Measurements from ENCODE around the gene ZNF548.
A peak's percentile ranks its signal among the peaks of the same experiment; 100 is the strongest.
"Not testable (repeated sequence)": the region's sequence is repeated elsewhere in the genome, so short reads cannot be mapped to it uniquely, and the experiment has no call there.

Gene ZNF548

DNA sequence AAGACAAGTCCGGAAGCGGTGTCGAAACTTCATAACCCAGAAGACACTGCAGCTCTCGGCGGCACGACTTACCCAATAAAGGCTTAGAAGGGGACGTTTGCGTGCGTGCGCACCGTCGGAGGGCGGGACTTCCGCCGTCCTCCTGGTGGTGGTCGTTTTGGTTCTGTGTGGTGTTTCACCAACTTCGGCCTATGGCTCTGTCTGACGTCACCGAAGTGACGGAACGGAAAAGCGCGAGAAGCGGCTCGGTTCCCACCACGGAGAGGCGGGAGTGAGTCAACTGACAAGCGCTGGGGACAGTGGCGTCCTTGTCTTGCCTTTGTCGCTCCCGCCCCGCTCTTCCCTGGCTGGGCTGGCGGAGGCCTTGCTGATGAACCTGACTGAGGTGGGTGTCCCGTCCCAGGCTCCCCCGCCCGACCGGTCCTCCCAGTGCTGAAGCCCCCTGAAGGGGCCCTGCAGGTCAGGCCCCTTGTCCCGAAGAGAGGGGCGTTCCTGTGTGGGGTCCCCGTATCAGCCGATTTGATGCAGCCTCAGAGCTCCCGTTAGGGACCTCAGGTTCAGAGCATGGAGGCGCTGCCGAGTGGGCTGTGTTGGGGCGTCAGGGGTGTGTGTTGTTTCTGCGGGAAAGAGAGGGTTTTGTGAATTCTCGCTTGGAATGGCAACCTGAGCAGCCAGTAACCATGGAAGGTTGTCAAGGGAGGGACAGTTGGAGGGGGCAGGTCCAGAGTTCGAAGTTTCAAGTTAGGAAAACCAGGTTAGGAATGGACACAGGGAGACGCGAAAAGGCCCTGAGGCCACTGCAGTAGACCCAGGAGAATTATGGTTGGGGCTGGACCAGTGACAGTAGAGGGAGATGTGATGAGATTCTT, at the start of gene ZNF548:
Gene ZNF548 (plus strand): TSS at position 125 of the 869 bp plus-strand sequence. CDS start 246 bp downstream, at position 371.
- peak; percentile 96 for DNase-seq (ENCODE audit: low read depth)

DNA sequence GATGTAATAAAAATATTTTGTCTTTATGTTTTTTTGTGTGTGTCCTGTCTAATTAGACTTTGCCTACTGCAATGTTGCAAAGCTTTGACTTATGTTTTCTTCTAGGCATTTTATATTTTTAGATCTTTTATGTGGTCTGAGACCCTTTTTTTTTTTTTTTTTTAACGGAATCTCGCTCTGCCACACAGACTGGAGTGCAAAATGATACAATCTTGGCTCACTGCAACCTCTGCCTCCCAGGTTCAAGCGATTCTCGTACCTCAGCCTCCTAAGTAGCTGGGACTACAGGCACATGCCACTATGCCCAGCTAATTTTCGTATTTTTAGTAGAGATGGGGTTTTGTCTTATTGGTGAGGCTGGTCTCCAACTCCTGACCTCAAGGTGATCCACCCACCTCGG, 47.1 kb upstream of the ZNF548 start:
- DNase-seq (ENCODE audit: low read depth) = no peak

DNA sequence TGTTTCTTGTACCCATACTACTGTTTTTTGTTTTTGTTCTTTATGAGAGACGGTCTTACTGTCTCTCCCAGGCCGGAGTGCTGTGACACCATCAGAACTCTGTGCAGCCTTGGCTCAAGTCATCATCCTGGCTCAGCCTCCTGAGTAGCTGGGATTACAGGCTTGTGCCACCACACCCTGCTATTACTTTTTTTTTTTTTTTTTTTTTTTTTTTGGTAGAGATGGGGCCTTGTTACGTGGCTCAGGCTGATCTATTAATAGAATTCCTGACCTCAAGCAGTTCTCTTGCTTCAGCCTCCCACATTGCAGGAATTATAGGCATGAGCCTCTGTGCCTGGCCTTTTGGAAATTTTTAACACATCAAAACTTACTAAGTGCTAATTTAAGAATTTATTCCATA, 41.5 kb upstream of the ZNF548 start:
- no peak for DNase-seq (ENCODE audit: low read depth)

DNA sequence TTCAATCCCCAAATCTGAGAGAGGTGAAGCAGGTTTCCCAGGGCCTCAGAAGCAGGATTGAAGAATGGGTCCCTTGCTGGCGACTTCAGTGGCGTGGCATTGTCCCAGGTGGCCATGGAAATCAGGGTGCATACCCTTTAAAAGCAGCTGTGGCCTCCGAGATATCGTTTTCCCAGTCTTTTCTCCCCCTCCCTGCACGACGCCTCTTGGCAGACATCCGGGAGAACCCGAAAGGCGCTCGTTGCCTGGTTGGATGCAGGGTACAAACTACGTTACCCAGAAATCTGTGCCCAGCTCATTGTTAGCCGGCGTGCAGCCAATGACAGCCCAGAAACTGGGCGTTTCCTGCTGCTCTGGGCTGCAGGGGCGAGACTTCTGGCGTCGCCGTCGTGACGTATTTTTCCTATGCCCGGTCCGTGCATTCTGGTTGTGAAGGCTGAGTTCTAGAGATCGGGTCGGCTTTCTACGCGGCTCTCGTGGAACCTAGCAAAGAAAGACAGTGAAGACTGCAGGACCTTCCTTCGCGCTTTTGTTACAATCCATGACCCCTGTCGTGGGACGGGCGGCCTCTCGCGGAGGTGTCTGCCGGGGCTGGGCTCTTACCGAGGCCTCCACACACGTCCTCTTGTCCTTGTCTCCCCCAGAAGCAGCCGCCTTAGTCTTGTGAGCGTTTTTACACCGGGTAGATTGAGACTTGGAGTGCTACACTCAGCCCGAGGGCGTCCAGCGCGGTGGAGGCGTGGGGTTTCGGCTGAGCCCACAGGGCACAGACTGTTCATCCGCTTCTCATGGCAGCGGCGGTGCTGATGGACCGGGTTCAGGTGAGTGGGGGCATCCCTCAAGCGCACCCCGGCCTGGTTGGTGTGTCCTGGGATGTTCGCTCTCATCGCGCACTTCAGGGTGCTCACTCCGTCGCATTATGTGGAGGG, 38.5 kb upstream of the ZNF548 start, which contains the start of gene ZNF304:
Gene ZNF304 (plus strand): TSS at position 395 of the 929 bp plus-strand sequence. CDS start 394 bp downstream, at position 789.
- peak; percentile 65 for DNase-seq (ENCODE audit: low read depth)

DNA sequence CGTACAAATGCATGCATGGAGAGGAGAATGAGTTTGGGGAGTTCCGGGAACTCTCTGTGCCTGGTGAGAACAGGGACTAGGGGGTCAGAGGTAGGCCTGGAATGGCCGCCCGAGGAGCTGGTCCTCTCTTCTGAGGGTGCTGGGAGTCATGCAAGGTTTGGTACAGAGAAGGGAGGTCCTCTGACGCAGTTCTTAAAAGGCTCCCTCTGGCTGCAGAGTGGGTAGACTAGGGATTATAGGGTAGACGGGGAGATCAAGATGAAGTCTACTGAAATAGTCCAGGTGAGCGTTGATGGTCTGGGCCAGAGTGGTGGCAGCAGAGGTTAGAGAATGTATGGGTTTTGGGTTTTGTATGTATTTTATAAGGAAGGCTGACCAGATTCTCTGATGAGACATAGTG, 37.8 kb upstream of the ZNF548 start:
- DNase-seq (ENCODE audit: low read depth) = no peak

DNA sequence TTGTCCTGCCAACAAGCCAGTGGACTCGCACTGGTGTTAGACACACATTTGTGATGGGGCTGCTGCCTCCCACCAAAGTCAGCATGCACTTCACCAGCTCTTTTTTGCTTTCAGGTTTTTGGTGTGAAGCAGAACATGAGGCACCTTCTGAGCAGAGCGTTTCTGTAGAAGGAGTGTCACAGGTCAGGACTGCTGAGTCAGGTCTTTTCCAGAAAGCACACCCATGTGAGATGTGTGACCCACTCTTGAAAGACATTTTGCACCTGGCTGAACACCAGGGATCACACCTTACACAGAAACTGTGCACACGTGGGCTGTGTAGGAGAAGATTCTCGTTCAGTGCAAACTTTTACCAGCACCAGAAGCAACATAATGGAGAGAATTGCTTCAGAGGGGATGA, 33.7 kb upstream of the ZNF548 start:
- no peak for DNase-seq (ENCODE audit: low read depth)

DNA sequence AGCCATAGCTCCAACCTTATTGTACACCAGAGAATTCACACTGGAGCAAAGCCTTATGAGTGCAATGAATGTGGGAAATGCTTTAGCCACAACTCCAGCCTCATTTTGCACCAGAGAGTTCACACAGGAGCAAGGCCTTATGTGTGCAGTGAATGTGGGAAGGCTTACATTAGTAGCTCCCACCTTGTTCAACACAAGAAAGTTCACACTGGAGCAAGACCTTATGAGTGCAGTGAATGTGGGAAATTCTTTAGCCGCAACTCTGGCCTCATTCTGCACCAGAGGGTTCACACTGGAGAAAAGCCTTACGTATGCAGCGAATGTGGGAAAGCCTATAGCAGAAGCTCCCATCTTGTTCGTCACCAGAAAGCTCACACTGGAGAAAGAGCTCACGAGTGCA, 32.2 kb upstream of the ZNF548 start:
- no peak for DNase-seq (ENCODE audit: low read depth)

DNA sequence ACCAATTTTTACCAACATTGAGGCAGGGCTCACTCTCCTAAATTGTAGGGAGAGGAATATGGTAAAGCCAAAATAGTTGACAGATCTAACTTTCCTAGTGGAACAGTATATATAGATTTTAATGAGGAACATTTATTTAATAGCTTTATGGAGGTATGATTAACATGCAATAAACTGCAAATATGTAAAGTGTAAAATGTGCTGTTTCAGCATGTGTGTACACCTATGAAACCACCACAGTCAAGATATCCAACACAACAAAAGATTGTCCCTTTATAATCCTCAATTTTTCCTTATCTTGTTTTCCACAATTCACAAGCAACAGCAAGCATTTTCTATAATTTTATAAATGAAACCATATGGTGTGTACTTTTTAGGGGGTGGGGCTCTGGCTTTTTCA, 30.4 kb upstream of the ZNF548 start:
- no peak for DNase-seq (ENCODE audit: low read depth)

DNA sequence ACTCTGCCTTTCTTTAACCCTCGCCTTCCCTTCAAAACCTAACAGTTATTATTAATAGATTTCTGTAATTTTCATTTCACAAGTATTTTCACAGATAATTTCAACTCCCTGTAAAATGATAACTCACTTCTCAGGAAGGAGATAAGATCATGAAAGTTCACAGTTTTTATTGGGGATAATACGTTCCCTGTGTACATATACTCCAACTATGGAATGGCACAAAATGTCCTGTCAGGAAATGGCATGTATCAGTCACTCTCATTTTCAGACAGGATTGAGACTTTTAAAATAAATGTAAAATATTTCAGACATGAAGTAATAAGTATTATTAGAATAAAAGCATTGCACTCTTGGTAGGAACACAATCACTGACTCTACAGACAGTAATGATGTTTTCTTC, 27.2 kb upstream of the ZNF548 start:
- DNase-seq (ENCODE audit: low read depth) = no peak

DNA sequence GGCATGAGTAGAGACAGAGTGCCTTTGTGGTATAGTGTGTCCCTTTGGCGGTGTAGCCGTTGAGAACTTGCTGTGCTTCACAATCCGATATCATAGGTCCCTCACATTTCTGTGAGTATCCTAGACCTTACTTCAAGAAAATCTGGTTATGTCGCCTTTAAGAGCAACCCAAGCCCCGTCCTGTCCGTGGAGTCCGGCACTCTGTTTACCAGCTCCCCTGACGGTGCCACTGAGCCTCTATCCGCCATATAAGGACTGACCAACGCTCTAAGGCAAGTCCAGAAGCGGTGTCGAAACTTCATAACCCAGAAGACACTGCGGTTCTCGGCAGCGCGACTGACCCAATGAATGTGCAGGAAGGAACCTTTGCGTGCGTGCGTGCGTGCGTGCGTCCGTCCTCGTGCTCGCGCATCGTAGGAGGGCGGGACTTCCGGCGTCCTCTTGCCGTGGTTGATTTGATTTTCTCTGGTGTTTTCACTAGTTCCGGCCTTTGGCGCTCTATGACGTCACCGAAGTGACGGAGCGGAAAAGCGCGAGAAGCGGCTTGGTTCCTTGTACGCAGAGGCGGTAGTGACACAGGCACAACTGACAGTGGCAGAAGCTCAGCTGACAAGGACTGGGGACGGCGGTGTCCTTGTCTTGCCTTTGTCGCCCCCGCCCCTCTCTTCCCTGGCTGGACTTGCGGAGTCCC, 26.5 kb upstream of the ZNF548 start, which contains the start of the genes TRAPPC2B and ZNF547:
Gene TRAPPC2B (plus strand): TSS at position 555 of the 691 bp plus-strand sequence. CDS start 1,283 bp downstream, outside the sequence.
Gene ZNF547 (plus strand): TSS at position 555 of the 691 bp plus-strand sequence. CDS start 5,005 bp downstream, outside the sequence.
- peak; percentile 97 for DNase-seq (ENCODE audit: low read depth)

DNA sequence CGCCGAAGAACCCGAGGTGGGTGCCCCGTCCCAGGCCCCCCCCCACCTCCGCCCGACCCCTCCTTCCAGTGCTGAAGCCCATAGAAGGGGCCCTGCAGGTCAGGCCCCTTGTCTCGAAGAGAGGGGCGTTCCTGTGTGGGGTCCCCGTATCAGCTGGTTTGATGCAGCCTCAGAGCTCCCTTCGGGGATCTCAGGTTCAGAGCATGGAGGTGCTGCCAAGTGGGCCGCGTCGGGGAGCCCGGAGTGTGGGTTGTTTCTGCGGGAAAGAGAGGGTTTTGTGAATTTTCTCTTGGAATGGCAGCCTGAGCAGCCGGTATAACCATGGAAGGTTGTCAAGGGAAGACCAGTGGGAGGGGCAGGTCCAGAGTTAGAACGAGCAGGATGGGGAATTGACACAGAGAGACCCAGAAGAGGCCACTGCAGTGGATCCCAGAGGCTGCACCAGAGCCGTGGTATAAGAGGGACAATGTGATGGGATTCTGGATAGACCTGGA, 25.9 kb upstream of the ZNF548 start:
- DNase-seq (ENCODE audit: low read depth) = no peak

DNA sequence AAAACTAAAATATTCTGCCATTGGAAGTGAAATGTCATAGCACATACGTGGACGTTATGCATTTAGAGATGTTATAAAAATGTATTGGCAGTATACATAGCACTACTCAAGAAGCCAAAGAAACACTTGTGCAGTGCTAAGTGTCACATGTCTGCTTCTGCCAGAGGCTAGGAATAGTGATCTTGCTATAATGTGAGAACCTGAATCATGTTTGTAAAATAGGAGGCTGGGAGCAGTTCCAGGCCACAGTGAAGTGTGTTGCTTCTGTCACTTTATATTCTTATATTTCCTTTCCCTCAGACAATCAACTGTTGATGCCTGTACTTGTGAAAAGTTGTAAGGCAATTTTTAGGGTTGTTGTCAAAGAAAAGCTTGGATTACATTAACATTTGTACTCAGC, 22.9 kb upstream of the ZNF548 start:
- DNase-seq (ENCODE audit: low read depth) = no peak

DNA sequence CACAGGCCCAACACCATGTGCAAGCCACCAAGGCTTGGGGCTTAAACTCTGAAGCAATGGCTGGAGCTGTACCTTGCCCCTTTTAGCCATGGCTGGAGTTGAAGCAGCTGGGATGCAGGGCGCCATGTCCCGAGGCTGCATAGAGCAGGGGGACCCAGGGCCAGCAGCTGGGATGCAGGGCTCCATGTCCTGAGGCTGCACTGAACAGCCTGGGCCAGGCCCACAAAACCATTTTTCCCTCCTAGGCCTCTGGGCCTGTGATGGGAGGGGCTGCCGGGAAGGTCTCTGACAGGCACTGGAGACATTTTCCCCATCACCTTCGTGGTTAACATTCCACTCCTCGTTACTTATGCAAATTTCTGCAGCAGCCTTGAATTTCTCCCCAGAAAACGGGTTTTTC, 15.5 kb upstream of the ZNF548 start:
- DNase-seq (ENCODE audit: low read depth) = no peak

DNA sequence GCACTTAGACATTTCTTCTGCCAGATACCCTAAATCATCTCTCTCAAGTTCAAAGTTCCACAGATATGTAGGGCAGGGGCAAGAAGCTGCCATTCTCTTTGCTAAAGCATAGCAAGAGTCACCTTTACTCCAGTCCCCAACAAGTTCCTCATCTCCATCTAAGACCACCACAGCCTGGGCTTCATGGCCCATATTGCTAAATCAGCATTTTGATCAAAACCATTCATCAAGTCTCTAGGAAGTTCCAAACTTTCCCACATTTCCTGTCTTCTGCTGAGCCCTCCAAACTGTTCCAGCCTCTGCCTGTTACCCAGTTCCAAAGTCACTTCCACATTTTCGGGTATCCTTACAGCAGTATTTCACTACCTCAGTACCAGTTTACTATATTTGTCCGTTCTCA, 15.0 kb upstream of the ZNF548 start:
- not testable (repeated sequence) for DNase-seq (ENCODE audit: low read depth)

DNA sequence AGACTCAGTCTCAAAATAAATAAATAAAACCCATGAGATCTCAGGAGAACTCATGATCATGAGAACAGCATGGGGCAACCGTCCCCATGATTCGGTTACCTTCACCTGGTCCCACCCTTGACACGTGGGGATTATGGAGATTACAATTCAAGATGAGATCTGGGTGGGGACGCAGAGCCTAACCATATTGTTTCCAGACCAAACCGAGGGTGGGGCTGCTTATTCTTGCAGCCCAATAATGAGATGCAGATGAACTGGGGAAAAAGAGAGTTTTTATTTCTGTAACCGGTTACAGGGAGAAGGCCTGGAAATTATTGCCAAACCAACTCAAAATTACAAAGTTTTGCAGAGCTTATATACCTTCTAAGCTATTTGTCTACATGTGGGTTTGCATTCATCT, 13.5 kb upstream of the ZNF548 start:
- no peak for DNase-seq (ENCODE audit: low read depth)

DNA sequence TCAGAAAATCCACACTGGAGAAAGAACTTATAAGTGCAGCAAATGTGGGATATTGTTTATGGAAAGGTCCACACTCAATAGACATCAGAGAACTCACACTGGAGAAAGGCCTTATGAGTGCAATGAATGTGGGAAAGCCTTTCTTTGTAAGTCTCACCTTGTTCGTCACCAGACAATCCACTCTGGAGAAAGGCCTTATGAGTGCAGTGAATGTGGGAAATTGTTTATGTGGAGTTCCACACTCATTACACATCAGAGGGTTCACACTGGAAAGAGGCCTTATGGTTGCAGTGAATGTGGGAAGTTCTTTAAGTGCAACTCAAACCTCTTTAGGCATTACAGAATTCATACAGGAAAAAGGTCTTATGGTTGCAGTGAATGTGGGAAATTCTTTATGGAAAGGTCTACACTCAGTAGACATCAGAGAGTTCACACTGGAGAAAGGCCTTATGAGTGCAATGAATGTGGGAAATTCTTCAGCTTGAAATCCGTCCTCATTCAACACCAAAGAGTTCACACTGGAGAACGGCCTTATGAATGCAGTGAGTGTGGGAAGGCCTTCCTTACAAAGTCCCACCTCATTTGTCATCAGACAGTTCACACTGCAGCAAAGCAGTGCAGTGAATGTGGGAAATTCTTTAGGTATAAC, 12.0 kb upstream of the ZNF548 start:
- no peak for DNase-seq (ENCODE audit: low read depth)

DNA sequence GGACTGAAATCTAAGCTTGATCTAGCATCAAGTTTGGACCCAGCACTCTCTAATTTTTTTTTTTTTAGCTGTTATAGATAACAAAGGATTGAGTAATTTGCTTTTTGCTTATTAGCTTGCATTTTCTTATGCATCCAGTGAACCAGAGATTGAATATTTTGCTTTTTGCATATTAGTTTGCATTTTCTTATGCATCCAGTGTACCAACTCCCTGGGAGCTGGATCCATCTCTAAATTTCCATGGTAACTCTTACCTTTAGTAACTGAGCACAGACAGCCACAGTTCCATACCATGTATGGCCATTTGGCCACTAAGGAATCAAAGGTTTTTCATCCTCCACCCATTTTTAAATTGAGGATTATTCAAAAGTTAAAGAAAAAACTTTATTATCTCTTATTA, 8.7 kb upstream of the ZNF548 start:
- DNase-seq (ENCODE audit: low read depth) = no peak

DNA sequence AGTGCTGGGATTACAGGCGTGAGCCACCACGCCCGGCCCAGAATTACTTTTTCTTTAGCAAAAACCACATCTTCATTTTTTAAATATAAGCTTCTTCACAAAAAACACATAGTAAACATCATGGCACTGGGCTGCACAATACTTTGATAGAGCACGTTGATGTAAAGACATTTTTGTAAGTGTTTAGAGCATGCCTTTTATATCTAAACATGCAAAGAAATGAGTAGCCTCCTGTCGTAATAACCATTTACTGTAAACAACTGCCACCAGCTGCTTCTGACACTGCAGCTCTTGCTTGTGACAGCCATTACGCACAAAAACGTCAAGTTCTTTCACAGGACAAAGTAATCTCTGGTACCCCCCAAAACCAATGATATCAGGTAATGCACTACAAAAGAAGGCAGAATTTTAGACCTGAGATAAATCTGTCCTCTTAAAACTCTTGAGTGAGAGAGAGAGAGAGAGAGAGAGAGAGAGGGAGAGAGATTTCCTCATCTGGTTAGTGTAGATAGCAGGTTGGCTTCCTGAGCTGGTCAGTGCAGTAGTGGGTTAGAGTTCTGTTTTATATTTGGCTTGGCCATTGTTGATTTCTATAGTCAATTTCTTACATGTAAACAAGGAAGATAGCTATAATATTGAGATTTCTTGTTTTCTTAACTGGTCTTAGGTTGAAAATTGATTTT, 6.7 kb upstream of the ZNF548 start:
- no peak for DNase-seq (ENCODE audit: low read depth)

DNA sequence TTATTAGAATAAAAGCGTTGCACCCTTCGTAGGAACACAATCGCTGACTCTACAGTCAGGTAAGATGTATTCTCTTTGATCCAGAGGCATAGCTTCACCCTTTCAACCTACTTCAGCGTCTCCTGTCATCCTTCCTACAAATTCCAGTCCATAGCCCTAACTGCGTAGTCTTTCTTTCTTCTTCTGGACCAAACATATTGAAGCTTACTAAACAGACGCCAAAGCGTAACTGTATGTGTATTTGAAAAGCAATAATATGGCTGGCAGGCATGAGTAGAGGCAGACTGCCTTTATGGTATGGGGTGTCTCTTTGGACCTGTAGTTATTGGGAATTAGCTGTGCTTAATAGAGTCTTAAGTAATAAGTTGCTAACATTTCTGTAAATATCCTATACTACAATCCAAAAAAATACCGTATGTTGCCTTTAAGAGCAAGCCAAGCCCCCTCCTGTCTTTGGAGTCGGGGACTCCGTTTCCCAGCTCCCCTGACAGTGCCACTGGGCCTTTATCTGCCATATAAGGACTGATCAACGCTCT, 392 bp upstream of the ZNF548 start:
- no peak for DNase-seq (ENCODE audit: low read depth)

DNA sequence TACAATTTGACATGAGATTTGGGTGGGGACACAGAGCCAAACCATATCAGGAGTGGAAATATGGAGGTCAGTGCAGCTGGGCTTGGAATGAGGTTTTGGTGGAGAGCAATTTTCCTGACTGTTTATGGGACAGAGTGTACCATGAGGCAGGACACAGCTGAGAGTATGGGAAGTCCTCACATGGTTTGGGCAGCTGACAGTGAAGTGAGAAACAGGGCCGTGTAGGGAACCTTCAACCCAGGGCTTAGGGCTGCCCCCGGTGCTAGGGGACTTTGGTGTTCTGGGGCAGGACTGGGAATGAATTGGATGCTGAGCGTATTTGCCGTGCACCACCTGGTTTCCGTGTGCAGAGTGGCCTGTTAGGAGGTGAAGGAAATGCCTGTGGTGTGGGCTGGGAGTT, 6.1 kb downstream of the ZNF548 start:
- DNase-seq (ENCODE audit: low read depth) = no peak

All from activated T-helper 9 cell treated with anti-CD3 and anti-CD28 coated beads, Interleukin-2, amount 50 U/mL, for 16 hours (primary cell).